ENCODE measurements around the gene PPP1R3E.

GRCh38 chr14:23351681-23352505 is 49.2 kb upstream of the PPP1R3E start:
- no peak for TF ChIP-seq POLR2A (IDR thresholded peaks at IDR 0.05)
- TF ChIP-seq, protein P1, sequence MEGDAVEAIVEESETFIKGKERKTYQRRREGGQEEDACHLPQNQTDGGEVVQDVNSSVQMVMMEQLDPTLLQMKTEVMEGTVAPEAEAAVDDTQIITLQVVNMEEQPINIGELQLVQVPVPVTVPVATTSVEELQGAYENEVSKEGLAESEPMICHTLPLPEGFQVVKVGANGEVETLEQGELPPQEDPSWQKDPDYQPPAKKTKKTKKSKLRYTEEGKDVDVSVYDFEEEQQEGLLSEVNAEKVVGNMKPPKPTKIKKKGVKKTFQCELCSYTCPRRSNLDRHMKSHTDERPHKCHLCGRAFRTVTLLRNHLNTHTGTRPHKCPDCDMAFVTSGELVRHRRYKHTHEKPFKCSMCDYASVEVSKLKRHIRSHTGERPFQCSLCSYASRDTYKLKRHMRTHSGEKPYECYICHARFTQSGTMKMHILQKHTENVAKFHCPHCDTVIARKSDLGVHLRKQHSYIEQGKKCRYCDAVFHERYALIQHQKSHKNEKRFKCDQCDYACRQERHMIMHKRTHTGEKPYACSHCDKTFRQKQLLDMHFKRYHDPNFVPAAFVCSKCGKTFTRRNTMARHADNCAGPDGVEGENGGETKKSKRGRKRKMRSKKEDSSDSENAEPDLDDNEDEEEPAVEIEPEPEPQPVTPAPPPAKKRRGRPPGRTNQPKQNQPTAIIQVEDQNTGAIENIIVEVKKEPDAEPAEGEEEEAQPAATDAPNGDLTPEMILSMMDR (IDR thresholded peaks at IDR 0.05): no peak

Data from heart left ventricle (tissue), 13 donors.